Mucosa of stomach (tissue), 1 donor: Measurements from ENCODE around the gene MCC.

ENCODE experiments used
- H3K27me3 ChIP-seq: one replicate; pipeline ENCODE4 v1.7.0; 2013; ENCODE audit warnings: mild to moderate bottlenecking, low read length; ENCODE audit not compliant: control insufficient read depth, insufficient read depth
- H3K36me3 ChIP-seq: one replicate; pipeline ENCODE4 v1.7.0; 2013; ENCODE audit warnings: low read length; ENCODE audit not compliant: control insufficient read depth, insufficient read depth
- H3K4me1 ChIP-seq: one replicate; pipeline ENCODE4 v1.7.0; 2013; ENCODE audit warnings: mild to moderate bottlenecking, low read length; ENCODE audit not compliant: control insufficient read depth, insufficient read depth
- H3K4me3 ChIP-seq: one replicate; pipeline ENCODE4 v1.7.0; 2013; ENCODE audit warnings: low read length
- H3K9ac ChIP-seq: one replicate; pipeline ENCODE4 v1.7.0; 2013; ENCODE audit warnings: mild to moderate bottlenecking, low read length, moderate library complexity
- H3K9me3 ChIP-seq: one replicate; pipeline ENCODE4 v1.7.0; 2013; ENCODE audit warnings: mild to moderate bottlenecking, low read length, moderate library complexity; ENCODE audit not compliant: control insufficient read depth
- donor health status: Pancreatic carcinoma.

Gene MCC

GRCh38 chr5:113512341-113512740 is 24.1 kb upstream of the MCC start:
- Histone ChIP-seq H3K4me3 (no peak overlapping the region), H3K27me3 (no peaks in the 10 kb centered on the region), H3K9me3 (no peaks in the 10 kb centered on the region), H3K36me3 (no peaks in the 10 kb centered on the region), H3K9ac (no peak overlapping the region), H3K4me1 (peaks cover 10% of the 10 kb centered on the region)

- Histone ChIP-seq H3K4me3 (no peak overlapping the region), H3K4me1 (peaks cover 10% of the 10 kb centered on the region), H3K27me3 (no peaks in the 10 kb centered on the region), H3K36me3 (no peaks in the 10 kb centered on the region), H3K9me3 (no peaks in the 10 kb centered on the region), H3K9ac (no peak overlapping the region)
Measured at GRCh38 chr5:113510836-113511451, 22.7 kb upstream of the MCC start.

- no peaks in the 10 kb centered on the region for H3K36me3 ChIP-seq
- H3K9ac ChIP-seq, result no peak overlapping the region
- no peaks in the 10 kb centered on the region for H3K9me3 ChIP-seq
- H3K4me3 ChIP-seq, result no peak overlapping the region
- no peaks in the 10 kb centered on the region for H3K27me3 ChIP-seq
- peaks cover 5% of the 10 kb centered on the region for H3K4me1 ChIP-seq
Measured at GRCh38 chr5:113508756-113509155, 20.5 kb upstream of the MCC start.

- H3K4me1 ChIP-seq, result no peaks in the 10 kb centered on the region
- no peaks in the 10 kb centered on the region for H3K27me3 ChIP-seq
- no peaks in the 10 kb centered on the region for H3K36me3 ChIP-seq
- no peaks in the 10 kb centered on the region for H3K9me3 ChIP-seq
- no peak overlapping the region for H3K4me3 ChIP-seq
- H3K9ac ChIP-seq, result no peak overlapping the region
Measured at GRCh38 chr5:113507601-113508000, 19.3 kb upstream of the MCC start.

GRCh38 chr5:113505181-113505580 is 16.9 kb upstream of the MCC start:
- no peak overlapping the region for H3K9ac ChIP-seq
- H3K4me3 ChIP-seq, result no peak overlapping the region
- no peaks in the 10 kb centered on the region for H3K36me3 ChIP-seq
- no peaks in the 10 kb centered on the region for H3K4me1 ChIP-seq
- no peaks in the 10 kb centered on the region for H3K27me3 ChIP-seq
- H3K9me3 ChIP-seq, result no peaks in the 10 kb centered on the region

GRCh38 chr5:113503146-113503545 is 14.9 kb upstream of the MCC start:
- no peaks in the 10 kb centered on the region for H3K9me3 ChIP-seq
- no peaks in the 10 kb centered on the region for H3K4me1 ChIP-seq
- no peak overlapping the region for H3K9ac ChIP-seq
- no peak overlapping the region for H3K4me3 ChIP-seq
- H3K36me3 ChIP-seq, result no peaks in the 10 kb centered on the region
- no peaks in the 10 kb centered on the region for H3K27me3 ChIP-seq

GRCh38 chr5:113502073-113502472 is 13.8 kb upstream of the MCC start:
- no peaks in the 10 kb centered on the region for H3K4me1 ChIP-seq
- no peak overlapping the region for H3K4me3 ChIP-seq
- no peaks in the 10 kb centered on the region for H3K36me3 ChIP-seq
- H3K9ac ChIP-seq, result no peak overlapping the region
- no peaks in the 10 kb centered on the region for H3K27me3 ChIP-seq
- H3K9me3 ChIP-seq, result no peaks in the 10 kb centered on the region

GRCh38 chr5:113495422-113495841 is 7.2 kb upstream of the MCC start:
- Histone ChIP-seq H3K4me3 (no peak overlapping the region), H3K27me3 (no peaks in the 10 kb centered on the region), H3K9ac (no peak overlapping the region), H3K4me1 (no peaks in the 10 kb centered on the region), H3K36me3 (no peaks in the 10 kb centered on the region), H3K9me3 (no peaks in the 10 kb centered on the region)

GRCh38 chr5:113493446-113493845 is 5.2 kb upstream of the MCC start:
- Histone ChIP-seq H3K9ac (no peak overlapping the region), H3K4me3 (no peak overlapping the region), H3K4me1 (peaks cover 7% of the 10 kb centered on the region), H3K36me3 (no peaks in the 10 kb centered on the region), H3K27me3 (peaks cover 13% of the 10 kb centered on the region), H3K9me3 (peaks cover 3% of the 10 kb centered on the region)

- no peaks in the 10 kb centered on the region for H3K36me3 ChIP-seq
- H3K4me3 ChIP-seq, result no peak overlapping the region
- H3K9me3 ChIP-seq, result peaks cover 3% of the 10 kb centered on the region
- peaks cover 16% of the 10 kb centered on the region for H3K4me1 ChIP-seq
- H3K27me3 ChIP-seq, result peaks cover 34% of the 10 kb centered on the region
- no peak overlapping the region for H3K9ac ChIP-seq
Measured at GRCh38 chr5:113491022-113491421, 2.8 kb upstream of the MCC start.

- H3K4me1 ChIP-seq, result peaks cover 16% of the 10 kb centered on the region
- peaks cover 3% of the 10 kb centered on the region for H3K9me3 ChIP-seq
- H3K36me3 ChIP-seq, result no peaks in the 10 kb centered on the region
- H3K9ac ChIP-seq, result no peak overlapping the region
- H3K27me3 ChIP-seq, result peaks cover 41% of the 10 kb centered on the region
- H3K4me3 ChIP-seq, result no peak overlapping the region
Measured at GRCh38 chr5:113490317-113490716, 2.1 kb upstream of the MCC start.

- peaks cover 41% of the 10 kb centered on the region for H3K27me3 ChIP-seq
- H3K4me3 ChIP-seq, result peak overlapping the region; percentile 65
- no peaks in the 10 kb centered on the region for H3K36me3 ChIP-seq
- H3K4me1 ChIP-seq, result peaks cover 16% of the 10 kb centered on the region
- H3K9ac ChIP-seq, result no peak overlapping the region
- peaks cover 3% of the 10 kb centered on the region for H3K9me3 ChIP-seq
Measured at GRCh38 chr5:113489299-113489698, 1.0 kb upstream of the MCC start.

- Histone ChIP-seq H3K4me1 (peaks cover 16% of the 10 kb centered on the region), H3K36me3 (no peaks in the 10 kb centered on the region), H3K9ac (peak overlapping the region; percentile 51), H3K9me3 (peaks cover 3% of the 10 kb centered on the region), H3K27me3 (peaks cover 41% of the 10 kb centered on the region), H3K4me3 (peak overlapping the region; percentile 65)
Measured at GRCh38 chr5:113488645-113489184, 462 bp upstream of the MCC start.
